HG02623 (cell line): ENCODE data around the gene SLC35F6.
A peak's percentile ranks its signal among the peaks of the same experiment; 100 is the strongest.

Experiments used
- ATAC-seq: cut with Tn5 transposase; IDR thresholded peaks from one replicate; pipeline ENCODE4 v1.9.1; 2021; ENCODE audit warnings: moderate library complexity; ENCODE audit not compliant: unreplicated experiment

Gene SLC35F6, protein sequence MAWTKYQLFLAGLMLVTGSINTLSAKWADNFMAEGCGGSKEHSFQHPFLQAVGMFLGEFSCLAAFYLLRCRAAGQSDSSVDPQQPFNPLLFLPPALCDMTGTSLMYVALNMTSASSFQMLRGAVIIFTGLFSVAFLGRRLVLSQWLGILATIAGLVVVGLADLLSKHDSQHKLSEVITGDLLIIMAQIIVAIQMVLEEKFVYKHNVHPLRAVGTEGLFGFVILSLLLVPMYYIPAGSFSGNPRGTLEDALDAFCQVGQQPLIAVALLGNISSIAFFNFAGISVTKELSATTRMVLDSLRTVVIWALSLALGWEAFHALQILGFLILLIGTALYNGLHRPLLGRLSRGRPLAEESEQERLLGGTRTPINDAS

DNA sequence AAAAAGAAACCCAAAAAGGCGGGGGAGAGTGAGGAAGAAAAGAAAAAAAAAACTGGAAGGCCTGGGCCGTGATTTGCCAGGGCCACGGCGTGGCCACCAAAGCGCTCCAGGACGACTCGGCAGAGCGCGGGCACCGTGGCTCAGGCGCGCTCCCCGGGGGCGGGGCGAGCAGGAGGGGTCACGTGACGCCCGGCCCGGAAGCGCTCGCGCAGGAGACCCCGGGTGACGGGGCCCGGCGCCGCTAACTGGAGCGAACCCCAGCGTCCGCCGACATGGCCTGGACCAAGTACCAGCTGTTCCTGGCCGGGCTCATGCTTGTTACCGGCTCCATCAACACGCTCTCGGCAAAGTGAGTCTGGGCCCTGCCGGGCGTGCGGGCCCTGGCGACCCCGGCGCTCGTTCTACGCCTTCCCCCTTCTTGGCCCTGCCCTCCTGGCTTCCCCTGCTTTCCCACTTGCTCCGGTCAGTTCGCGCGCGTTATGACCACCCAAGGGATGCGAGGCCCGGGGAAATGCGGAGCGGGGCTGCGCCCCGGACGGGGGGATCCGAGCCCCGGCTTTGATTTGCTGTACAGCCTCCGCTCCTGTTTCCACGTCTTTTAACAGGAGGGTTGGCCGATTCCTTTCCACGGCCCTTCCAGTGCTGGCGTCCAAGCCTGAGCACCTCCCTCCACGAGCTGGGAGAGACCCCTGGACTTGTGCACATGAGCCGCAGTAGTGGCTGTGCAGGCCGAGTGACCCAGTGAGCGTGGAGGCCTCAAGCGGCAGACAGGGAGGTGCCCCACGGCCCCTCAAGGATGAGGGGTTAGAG lies at the start of gene SLC35F6:
TSS of gene SLC35F6 (plus strand) at position 207 of the 810 bp plus-strand sequence. CDS start at position 273, 66 bp downstream.
- ATAC-seq = peak; percentile 85

DNA sequence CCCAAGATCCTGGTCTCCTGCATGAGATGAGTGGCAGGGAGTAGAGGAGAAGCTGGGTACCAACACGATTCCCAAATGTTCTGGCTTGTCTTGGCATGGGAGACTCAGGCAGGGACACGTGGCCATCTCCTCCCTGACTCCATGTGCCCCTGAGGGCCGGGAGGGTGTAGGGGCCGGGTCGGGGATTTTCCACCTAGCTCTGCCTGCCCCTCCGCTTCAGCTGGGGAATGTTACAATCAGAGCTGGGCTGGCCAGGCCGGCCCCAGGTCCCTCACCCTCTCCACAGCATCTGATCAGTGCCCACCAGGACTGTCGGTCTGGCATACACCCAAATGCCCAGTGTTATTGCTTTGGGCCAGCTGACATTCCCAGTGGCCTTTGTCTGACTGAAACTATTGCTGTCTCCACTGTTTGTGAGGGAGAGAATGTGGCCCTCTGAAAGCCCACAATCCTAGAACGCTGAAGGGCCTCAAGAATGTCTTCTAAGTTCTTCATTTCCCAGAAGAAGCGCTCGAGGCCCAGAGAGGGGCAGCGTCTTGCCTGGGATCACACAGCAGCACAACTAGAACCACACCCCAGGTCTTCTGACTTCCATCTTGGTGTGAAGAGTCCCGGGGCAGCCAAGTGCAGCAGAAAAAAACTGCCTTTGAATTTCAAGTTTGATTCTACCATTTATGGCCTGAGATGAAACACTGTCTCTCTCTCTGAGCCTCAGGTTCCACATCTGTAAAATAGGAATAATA lies 48.4 kb upstream of the SLC35F6 start:
- ATAC-seq = no peak

DNA sequence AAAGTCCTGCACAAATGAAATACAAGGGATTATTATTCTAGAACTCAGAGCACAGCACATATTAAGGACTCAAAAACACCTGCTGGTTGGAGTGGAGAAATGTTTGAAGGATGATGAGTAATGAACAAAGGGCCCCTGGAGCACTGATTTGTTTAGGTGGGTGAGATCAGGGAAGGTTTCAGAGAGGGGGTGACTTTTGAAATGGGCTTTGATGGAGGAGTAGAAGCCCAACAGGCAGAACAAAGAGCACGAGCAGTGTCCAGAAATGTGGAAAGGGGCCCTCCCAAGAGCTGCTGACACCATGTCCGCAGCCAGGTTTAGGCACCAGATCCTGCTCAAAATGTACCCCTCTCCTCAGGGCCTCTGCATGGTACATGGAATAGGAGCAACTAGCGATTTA lies 47.7 kb upstream of the SLC35F6 start:
- no peak for ATAC-seq

DNA sequence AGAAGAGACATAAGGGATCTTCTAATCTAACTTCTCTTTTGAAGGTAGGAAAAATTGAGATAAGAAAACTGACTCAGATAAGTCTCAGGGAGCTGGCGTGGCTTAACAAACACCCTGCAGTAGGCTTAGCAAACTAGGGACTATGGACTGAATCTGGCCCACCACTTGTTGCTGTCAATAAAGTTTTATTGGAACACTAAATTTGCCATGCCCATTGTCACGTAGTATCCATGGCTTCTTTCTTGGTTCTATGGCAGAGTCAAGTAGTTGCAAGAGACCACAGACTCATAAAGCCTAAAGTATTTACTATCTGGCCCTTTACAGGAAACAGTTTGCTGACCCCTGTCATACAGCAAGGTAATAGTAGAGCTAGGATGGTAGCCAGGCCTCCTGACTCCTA lies 47.3 kb upstream of the SLC35F6 start:
- no peak for ATAC-seq

DNA sequence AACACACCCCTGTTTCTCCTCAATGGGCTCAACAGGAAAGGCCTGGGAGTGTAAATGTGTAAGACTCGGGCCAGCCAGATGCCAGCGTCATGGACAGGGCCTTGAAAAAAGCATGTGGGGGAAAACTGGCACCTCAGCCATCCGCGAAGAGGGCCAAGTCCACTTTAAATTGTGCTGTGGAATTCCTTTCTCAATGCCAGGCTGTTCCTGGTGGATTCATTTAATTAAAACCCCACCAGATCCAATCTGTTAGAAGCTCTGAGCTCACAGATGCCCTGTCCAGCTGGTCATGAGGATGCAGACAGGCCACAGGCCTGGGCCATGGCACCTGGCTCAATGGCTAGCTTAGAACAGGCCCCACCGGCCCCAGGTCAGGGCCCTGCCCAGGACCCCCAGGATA lies 46.7 kb upstream of the SLC35F6 start:
- no peak for ATAC-seq

DNA sequence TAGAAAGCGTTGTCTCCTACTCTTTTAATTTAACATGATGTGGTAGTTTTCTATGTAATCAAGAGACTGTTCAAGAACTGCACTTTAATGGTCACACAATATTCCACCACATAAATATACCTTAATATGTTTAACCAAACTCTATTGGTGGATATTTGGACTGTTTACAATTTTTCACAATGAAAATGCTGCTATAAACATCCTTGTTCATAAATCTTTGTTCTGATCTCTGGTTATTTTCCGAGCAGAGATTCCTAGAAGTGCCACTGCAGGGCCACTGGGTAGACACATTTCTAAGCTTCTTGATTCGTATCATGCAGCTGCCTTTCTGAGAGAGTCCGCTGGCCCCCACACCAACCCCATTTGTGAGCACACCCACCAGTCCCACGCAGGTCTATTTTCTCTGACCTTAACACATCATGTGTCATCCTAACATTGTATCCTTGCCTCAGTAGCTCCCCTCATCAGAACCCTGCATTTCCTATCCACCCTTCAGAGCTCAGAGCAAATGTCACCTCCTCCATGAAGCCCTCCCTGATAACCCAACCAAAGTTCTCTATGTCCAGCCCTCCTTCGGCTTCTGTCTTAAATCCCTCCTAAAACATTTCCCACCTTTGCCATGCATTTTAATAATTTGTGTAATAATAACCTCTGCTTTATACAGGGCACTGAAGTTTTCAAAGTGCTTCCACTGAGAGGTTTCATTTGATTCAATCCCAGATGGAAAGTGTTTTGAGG lies 45.0 kb upstream of the SLC35F6 start:
- ATAC-seq = no peak

DNA sequence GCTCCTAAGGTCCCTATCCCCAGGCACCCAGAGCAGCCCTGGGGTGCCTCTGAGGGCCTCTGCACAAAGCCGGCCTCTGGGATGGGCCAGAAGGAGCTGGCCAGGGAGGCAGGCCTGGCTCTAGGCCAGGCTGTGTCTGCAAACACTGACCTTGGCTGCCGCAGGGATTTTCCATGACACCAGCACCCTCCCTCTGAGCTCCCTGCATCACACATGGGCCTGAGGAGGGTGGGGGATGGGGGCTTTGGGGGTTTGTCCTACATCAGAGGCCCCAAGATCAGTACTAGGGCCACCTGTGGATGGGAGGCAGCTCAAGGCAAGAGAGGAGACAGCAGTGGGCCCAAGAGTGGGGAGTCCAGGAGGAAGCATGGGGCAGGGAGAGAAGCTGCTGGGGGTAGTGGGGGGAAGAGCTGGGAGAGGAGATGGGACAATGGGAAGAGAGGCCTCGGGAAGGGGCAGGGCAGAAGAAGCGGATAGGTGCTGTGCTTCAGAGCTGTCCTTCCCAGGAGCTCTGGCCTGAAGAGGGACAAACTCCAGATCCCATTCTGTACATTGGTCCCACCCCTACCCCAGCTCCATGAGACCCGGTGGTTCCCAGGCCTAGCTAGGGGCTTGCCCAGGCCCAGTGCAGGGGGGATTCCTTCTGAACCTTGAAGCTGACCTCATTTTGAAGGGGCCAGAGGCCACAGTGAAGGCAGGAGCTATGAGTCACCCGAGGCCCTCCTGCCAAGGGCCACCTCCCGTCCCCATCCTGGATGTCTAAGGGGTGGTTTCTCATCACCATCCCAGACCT lies 43.6 kb upstream of the SLC35F6 start:
- ATAC-seq = no peak

DNA sequence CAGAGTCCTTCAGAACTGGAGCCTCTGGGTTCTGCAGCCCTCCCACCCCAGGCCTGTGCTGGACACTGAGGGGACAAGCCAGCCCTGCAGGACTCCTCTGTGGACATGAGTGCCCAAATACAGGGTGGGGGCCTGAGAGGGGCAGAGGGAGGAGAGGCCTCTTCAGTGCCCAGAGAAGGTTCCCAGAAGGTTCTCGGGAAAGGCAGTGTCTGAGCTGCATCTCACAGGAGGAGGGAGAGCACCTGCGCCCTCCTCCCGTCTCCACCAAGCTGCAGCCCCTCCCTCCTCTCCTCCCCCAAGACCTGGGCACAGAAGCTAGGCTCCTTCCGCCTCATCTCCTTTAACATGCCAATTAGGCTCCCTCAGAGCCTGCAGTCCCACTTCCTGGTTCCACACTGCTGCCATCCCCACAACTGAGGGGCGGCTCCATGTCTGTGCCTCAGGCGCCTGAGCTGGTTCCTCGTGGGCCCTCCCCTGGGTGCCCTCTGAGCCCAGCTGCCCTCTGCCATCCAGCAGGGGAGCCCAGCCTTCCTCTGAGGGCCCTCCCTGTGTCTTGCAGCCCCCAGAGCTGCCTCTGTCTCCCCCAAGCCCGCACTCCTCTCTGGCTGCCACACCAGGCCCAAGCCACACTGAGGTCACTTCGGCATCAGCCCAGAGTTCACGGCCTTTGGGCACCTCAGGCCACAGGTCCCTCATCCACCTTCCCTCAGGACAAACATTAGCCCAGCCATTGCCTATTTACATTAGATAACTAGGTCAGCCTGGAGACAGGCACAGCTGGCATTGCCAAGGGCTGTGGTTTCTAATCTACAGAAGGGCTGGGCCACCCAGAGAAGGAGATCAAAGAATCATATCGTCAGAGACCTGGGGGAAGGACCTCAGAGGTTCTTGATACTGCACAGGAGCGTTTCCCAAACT lies 42.7 kb upstream of the SLC35F6 start:
- no peak for ATAC-seq

DNA sequence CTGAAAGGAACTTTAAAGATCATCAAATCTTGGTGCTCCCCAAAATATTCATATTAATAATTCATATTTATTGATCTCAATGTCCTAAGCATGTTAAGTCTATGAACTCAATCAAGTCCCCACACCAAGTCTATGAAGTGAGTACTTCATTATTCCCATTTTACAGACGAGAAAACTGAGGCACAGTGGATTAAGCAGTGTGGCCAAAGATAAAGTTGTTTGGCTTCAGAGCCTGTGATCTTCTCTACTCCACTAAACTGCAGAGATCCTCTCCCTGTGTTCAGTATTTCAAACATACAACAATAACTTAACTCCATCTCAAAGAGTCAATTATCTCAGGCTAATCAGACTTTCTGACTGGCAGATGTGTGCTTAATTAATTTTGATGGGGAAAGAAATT lies 41.8 kb upstream of the SLC35F6 start:
- ATAC-seq = no peak

DNA sequence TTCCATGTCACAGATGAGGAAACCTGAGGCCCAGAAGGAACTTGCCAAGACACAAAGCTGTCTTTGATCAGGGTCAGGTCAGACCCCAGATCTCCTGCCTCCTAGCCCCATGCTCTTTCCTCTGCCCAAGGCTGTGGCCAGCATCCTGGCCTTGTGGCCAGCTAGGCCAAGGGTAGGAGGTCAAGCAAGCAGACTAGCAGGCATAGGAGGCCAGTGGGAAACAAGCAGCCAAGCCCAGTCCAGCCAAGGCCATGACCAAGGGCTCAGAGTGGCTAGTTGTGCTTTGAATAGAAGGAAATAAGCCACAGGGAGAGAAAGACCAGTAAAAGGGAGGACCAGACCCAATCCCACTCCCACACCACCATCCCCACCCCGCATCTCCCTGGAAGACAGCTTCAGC lies 41.2 kb upstream of the SLC35F6 start:
- no peak for ATAC-seq

DNA sequence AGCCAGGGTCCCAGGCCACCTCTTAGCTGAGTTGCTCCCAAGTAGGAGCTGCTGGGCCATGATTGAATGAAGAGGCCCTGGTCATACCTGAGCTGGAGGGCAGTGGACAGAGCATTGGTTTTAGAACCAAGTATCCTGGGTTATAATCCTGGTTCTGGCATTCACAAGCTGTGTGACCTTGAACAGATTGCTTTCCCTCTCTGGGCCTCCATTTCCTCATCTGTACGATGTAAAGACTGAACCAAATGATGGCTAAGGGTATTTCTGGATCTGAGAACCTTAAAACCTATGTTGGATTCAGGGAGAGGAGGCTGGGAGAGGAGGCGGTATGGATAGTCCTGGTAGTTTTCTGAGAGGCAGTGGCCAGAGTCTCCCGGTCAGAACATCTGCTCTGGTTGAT lies 40.6 kb upstream of the SLC35F6 start:
- ATAC-seq = no peak

DNA sequence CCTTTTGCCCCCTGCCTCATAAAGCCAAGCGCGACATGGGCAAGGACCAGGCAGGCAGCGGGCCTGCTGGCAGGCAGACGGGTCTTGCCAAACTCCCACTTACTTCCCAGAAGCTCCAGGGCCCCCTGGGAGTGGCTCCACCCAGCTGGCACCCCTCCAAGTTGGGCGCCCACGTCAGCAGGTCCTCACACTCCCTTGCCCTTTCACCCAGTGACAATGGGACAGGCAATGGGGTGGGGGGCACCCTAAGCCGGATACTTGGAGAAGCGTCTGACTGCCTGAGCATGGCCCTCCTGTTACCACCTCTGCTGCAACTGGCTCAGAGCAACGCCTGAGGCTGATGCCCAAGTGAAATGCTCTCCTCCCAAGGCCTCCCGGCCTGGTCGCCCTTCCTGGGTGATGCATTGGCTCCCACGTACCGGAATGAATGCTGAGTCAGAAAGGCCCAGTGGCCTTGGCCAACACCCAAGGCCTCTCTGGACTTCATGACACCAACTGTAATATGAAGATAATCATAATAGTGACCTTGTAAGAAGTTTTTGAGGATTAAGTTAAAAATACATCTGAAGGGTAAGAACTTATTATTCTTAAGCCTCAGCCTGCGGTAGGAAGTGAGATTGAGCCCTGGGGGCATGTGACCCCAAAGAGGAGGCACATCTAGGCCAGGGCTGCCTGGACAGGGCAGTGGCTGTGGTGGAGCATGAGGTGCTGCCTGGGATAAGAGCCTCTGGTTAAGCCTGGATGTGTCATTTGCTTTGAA lies 39.9 kb upstream of the SLC35F6 start:
- no peak for ATAC-seq

DNA sequence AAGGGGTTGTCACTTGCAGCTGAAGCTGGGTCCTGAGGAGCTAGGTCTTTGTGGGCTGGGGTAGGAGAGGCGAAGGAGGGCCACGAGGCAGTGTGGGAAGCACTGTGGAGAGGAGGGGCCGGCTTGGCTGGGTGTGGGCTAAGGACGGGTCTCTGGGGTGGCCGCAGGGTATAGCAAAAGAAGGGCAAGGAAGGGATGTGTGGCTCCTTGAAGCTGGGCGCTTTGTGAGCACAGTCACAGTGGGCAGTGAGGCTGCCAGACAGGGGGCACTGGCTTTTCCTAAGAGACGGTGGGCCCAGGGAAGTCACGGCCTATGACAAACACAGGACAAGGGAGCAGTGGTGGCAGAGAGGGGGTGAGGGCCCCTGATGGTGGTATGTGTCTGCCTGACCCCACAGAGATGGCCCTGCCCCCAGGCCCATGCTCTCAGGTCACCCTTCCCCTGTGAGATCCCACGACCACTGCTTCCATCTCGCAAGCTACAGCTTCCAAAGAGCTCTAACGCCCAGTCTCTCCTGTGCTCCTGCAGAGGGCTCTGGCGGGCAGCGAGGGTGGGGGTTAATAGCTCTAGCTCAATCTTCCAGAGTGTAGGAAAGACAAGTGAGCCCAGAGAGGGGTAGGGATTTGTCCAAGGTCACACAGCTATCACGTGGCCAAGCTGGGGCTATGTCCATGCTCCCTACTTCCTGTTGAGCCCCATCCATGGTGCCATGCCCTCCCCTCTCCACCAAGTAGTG lies 39.1 kb upstream of the SLC35F6 start:
- no peak for ATAC-seq

DNA sequence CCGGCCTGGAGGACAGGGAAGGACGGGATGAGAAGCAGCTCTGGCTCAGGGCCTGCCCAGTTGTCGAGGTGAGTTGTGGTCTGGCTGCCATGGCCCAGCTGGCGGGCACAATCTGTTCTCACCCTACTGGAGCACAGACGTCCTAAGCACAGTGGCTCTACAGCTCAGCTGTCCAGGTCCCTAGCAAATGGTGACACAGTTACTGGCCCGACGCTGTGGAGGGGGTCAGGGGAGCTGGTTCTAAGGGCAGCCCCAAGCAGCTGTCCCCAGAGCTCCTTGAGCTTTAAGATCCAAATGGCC lies 38.6 kb upstream of the SLC35F6 start:
- ATAC-seq = no peak

DNA sequence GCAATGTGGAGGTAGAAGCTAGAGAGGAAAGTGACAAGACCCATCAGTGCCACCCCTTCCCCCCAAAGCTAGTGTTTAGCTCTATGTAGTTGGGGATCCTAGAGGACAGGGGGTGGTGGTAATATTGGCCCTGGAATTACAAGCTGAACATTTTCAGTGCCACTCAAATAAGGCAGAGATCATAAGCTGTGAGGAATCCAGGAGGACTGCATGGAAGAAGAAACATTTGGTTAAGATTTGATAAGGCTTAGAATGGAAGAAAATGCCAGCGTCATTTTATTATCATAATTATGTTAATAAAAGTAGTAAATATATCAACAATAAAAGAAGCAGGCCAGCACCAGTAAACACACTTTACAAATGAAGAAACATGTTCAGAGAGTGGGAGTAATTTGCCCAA lies 37.9 kb upstream of the SLC35F6 start:
- no peak for ATAC-seq

DNA sequence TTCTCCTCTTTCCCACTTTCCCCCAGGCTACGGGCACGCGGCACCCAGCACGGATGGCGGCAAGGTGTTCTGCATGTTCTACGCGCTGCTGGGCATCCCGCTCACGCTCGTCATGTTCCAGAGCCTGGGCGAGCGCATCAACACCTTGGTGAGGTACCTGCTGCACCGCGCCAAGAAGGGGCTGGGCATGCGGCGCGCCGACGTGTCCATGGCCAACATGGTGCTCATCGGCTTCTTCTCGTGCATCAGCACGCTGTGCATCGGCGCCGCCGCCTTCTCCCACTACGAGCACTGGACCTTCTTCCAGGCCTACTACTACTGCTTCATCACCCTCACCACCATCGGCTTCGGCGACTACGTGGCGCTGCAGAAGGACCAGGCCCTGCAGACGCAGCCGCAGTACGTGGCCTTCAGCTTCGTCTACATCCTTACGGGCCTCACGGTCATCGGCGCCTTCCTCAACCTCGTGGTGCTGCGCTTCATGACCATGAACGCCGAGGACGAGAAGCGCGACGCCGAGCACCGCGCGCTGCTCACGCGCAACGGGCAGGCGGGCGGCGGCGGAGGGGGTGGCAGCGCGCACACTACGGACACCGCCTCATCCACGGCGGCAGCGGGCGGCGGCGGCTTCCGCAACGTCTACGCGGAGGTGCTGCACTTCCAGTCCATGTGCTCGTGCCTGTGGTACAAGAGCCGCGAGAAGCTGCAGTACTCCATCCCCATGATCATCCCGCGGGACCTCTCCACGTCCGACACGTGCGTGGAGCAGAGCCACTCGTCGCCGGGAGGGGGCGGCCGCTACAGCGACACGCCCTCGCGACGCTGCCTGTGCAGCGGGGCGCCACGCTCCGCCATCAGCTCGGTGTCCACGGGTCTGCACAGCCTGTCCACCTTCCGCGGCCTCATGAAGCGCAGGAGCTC lies 36.2 kb upstream of the SLC35F6 start:
- ATAC-seq = no peak

DNA sequence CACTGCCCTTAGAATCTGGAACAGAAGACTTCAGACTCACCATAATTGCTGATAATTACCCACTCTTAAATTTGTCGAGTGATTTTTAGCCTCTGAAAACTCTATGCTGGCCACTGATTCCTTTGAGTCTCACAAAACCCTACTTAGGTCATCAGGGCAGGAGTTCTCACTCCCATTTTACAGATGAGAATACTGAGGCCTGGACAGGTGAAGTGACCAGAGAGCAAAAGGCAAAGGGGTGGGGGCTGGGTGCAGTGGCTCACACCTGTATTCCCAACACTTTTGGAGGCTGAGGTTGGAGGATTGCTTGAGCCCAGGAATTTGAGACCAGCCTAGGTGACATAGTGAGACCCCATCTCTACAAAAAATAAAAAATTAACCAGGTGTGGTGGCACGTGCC lies 34.8 kb upstream of the SLC35F6 start:
- ATAC-seq = no peak
